ENCODE measurements around the gene ZC3H18. TPM values are rescaled to one million over a fixed set of nuclear protein-coding genes. Genes with fewer than 3 reads are reported as not detected.
"Not testable (repeated sequence)": the region's sequence is repeated elsewhere in the genome, so short reads cannot be mapped to it uniquely, and the experiment has no call there.

The ZC3H18 gene
- total RNA-seq, 2 donors from 2014 or later: 7.9 to 10.0 TPM

DNA sequence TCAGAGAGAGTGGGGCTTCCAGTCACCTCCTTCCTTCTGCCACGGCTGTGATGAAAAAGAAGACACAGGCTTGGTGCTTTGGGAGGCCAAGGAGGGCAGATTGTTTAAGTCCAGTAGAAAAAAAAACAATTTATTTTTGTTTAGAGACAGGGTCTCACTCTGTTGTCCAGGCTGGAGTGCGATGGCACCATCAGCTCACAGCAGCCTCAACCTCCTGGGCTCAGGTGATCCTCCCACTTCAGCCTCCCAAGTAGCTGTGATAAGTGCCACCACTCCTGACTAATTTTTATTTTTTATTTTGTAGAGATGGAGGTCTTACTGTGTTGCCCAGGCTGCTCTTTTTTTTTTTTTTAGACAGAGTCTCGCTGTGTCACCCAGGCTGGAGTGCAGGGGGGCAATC, 95.4 kb downstream of the ZC3H18 start:
- no peaks in the 10 kb centered on the region for H3K27me3 ChIP-seq
- no peaks in the 10 kb centered on the region for H3K9me3 ChIP-seq
- no peak for DNase-seq (ENCODE audit: low spot score)
- no peaks in the 10 kb centered on the region for H3K36me3 ChIP-seq
- H3K27ac ChIP-seq: no peak overlapping the region
- peaks cover 0 to 20% of the 10 kb centered on the region in 2 donors for H3K4me1 ChIP-seq
- TF ChIP-seq, protein P1, sequence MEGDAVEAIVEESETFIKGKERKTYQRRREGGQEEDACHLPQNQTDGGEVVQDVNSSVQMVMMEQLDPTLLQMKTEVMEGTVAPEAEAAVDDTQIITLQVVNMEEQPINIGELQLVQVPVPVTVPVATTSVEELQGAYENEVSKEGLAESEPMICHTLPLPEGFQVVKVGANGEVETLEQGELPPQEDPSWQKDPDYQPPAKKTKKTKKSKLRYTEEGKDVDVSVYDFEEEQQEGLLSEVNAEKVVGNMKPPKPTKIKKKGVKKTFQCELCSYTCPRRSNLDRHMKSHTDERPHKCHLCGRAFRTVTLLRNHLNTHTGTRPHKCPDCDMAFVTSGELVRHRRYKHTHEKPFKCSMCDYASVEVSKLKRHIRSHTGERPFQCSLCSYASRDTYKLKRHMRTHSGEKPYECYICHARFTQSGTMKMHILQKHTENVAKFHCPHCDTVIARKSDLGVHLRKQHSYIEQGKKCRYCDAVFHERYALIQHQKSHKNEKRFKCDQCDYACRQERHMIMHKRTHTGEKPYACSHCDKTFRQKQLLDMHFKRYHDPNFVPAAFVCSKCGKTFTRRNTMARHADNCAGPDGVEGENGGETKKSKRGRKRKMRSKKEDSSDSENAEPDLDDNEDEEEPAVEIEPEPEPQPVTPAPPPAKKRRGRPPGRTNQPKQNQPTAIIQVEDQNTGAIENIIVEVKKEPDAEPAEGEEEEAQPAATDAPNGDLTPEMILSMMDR (IDR thresholded peaks at IDR 0.05): no peak
- H3K4me3 ChIP-seq: no peak overlapping the region

DNA sequence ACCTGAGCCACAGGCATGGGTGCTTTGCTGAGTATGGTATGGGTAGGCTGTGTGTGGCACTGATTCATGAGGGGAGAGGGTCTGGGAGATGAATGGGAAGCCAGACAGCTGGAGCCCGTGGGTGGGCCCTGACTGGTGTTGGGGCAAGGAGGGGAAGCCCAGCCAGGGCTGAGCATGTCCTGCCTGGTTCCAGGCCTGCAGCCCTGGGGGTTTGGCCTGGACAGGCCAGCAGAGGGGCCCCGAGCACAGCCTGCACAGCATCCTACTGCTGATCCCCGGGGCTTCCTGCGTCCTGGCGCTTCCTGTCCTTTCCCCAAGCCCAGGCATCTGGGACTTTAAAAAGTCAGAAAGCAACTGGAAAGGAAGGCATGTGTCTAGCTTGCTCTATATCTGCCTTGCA, 97.3 kb downstream of the ZC3H18 start:
- no peaks in the 10 kb centered on the region for H3K9me3 ChIP-seq
- H3K27ac ChIP-seq: no peak overlapping the region
- H3K4me1 ChIP-seq: peaks cover 0 to 21% of the 10 kb centered on the region in 2 donors
- DNase-seq (ENCODE audit: low spot score): no peak
- TF ChIP-seq, protein P1 (IDR thresholded peaks at IDR 0.05): no peak
- no peaks in the 10 kb centered on the region for H3K36me3 ChIP-seq
- H3K27me3 ChIP-seq: no peaks in the 10 kb centered on the region
- H3K4me3 ChIP-seq: no peak overlapping the region

DNA sequence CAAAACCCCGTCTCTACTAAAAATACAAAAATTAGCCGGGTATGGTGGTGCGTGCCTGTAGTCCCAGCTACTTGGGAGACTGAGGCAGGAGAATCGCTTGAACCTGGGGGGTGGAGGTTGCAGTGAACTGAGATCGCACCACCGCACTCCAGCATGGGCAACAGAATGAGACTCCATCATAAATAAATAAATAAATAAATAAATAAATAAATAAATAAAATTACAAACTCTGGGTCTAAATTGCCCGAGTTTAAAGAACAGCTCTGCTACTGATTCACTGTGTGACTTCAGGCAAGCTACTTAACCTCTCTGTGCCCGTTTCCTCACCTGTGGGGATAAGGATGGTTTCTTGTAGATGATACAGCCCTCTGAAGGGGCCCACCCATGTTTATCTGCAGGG, 99.3 kb downstream of the ZC3H18 start:
- H3K27ac ChIP-seq; H3K36me3 ChIP-seq; H3K27me3 ChIP-seq; H3K4me3 ChIP-seq; H3K9me3 ChIP-seq; DNase-seq (ENCODE audit: low spot score): not testable (repeated sequence)
- peaks cover 0 to 26% of the 10 kb centered on the region in 2 donors for H3K4me1 ChIP-seq

DNA sequence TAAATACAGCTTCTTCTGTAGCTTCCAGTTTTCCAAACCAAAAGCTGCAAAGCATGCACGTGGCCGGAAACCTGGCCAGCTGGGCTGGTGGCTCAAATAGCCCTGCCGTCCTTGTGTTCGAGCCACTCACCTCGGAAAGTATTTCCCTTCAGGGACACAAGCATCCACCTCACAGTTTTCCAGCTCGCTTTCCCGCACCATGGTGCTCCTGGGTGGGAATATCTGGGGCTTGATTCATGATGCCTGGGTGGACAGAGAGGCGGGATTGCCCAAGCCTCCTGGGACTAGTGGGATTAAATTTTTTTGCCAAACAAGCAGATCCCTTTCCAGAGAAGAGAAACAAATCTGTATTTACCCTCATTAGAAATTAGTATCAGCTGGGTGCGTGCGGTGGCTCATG, 99.8 kb downstream of the ZC3H18 start:
- Histone ChIP-seq H3K27ac (no peak overlapping the region), H3K36me3 (no peaks in the 10 kb centered on the region), H3K4me3 (no peak overlapping the region), H3K9me3 (no peaks in the 10 kb centered on the region), H3K4me1 (peaks cover 0 to 26% of the 10 kb centered on the region in 2 donors), H3K27me3 (no peaks in the 10 kb centered on the region)
- DNase-seq (ENCODE audit: low spot score): no peak
- TF ChIP-seq, protein P1 (IDR thresholded peaks at IDR 0.05): no peak

DNA sequence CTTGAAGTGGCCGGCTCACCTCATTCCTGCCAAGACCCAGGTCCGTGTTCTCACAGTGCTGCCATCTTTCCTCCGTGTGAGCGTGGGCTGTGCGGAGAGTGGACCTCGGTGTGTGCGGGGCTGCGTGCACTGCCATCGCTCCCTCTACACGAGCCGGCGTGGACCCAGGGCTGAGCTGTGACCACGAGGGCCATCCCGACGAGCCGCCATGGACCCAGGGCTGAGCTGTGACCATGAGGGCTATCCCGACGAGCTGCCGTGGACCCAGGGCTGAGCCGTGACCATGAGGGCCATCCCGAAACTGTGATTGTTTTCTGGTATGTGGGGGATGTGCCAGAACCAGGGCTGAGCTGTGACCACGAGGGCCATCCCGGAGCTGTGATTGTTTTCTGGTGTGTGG, 101.6 kb downstream of the ZC3H18 start:
- Histone ChIP-seq H3K9me3 (no peaks in the 10 kb centered on the region), H3K36me3 (no peaks in the 10 kb centered on the region), H3K27ac (no peak overlapping the region), H3K4me1 (peaks cover 0 to 31% of the 10 kb centered on the region in 2 donors), H3K27me3 (no peaks in the 10 kb centered on the region), H3K4me3 (no peak overlapping the region)
- no peak for DNase-seq (ENCODE audit: low spot score)
- TF ChIP-seq, protein P1 (IDR thresholded peaks at IDR 0.05): no peak

DNA sequence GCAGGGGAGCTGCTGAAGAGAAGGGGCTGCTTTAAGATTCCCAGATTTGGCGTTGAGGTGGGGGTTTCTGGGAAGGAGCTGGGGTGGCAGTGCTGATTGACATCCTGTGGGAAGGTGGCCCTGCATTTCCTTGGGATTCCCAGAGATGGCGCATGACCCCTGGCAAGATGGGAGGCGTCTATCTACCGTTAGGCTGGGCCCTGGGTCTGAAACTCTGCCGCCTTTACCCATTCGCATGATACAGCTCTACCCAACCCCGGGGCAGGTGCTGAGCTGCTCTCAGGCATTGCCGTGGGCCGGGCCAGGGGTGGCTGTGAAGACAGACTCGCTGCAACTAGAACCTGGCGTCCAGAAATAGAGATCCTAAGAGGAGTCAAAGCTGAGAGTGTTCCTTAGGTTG, 102.6 kb downstream of the ZC3H18 start:
- no peaks in the 10 kb centered on the region for H3K27me3 ChIP-seq
- no peak for DNase-seq (ENCODE audit: low spot score)
- H3K9me3 ChIP-seq: no peaks in the 10 kb centered on the region
- H3K4me3 ChIP-seq: no peak overlapping the region
- H3K36me3 ChIP-seq: no peaks in the 10 kb centered on the region
- peaks cover 0 to 31% of the 10 kb centered on the region in 2 donors for H3K4me1 ChIP-seq
- TF ChIP-seq, protein P1 (IDR thresholded peaks at IDR 0.05): no peak
- H3K27ac ChIP-seq: peak overlapping the region; percentile 72 to 77

All from right atrium auricular region (tissue), 2 donors.